Measurements from ENCODE around the gene HILPDA. TPM values are rescaled to one million over a fixed set of nuclear protein-coding genes. Genes with fewer than 3 reads are reported as not detected.

The HILPDA gene
- polyA plus RNA-seq, 3 donors: 17.2 to 24.2 (median 23.8) TPM

GRCh38 chr7:128424686-128425275 lies 30.9 kb upstream of the HILPDA start:
- no peak for DNase-seq

DNA sequence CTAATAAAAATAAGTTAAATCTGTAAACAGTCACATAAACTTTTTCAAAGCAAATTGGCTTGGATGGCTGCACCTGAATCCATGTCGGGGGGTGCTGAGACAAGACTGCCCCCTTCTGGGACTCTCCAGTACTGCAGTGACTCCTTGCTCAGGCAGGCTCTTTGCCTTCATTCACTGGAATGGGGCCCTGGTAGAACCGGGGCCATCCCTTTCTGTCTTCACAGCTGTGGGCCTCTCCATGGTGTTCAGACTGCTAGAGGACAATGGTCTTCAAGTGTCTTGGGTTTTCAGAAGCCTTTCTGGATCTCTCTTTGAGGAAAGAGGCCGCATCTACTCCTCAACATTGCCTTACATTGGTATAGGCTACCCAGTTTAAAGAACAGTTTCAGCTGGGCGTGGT lies 29.8 kb upstream of the HILPDA start:
- no peak for DNase-seq

DNA sequence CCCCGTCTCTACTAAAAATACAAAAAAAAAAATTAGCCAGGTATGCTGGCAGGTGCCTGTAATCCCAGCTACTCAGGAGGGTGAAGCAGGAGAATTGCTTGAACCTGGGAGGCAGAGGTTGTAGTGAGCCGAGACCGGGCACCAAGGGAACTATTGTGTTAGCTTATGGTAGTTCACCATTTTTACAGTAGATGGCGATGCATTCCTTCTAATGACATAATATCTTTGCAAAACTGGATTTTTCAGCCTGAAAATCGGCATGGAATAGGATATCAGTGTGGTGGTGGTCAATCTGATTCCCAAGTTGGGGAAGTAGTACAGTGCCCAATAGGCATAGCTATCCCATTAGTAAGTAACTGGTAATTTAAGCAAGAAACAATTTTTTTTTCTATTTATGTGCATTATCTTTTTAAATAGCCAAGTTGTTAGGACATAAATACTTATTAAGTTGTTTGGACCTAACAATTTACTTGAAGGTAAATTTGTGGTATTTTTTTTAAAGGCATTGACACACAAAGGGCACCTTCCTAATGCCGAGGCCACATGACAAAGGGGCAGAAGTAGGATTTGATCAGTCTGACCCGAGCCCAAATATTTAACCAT lies 28.3 kb upstream of the HILPDA start:
- DNase-seq: peak; percentile 51

GRCh38 chr7:128430207-128430606 lies 25.5 kb upstream of the HILPDA start:
- DNase-seq: no peak

DNA sequence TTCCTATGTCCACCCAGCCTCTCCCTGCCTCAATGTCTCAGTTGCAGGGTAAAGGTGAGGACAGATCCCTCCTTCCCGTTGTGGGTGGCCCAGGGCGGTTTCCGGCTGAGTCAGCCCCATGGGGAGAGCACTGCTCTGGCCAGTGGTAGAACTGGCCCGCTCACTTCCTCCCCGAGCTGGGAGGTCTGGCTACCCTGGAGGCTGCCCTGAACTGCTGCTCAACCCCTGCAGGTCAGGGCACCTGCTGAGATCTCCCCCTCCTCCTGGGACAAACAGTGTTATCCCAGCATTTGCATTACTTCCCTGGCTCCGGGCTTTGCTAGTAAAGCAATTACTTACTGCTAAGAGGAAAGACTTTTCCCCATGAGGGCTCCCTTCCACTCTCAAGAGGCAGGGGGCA lies 24.5 kb upstream of the HILPDA start:
- no peak for DNase-seq

DNA sequence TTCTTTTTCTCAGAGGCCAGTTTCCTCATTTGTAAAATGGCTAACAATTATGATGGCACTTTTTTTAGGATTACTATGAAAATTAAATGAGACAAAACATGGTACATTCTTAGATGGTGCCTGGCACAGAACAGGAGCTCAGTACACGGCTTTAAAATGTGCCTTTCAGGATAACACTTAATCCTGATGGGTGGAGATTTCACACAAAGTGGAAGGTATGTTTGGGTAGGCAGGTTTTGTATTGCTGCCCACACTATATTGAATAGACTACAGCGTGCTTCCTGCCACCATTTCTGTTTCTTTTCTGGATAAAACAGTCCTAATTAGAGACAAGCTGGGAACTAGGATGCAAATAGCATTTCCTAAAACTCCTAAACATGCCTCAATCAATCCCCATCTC lies 23.9 kb upstream of the HILPDA start:
- DNase-seq: no peak

DNA sequence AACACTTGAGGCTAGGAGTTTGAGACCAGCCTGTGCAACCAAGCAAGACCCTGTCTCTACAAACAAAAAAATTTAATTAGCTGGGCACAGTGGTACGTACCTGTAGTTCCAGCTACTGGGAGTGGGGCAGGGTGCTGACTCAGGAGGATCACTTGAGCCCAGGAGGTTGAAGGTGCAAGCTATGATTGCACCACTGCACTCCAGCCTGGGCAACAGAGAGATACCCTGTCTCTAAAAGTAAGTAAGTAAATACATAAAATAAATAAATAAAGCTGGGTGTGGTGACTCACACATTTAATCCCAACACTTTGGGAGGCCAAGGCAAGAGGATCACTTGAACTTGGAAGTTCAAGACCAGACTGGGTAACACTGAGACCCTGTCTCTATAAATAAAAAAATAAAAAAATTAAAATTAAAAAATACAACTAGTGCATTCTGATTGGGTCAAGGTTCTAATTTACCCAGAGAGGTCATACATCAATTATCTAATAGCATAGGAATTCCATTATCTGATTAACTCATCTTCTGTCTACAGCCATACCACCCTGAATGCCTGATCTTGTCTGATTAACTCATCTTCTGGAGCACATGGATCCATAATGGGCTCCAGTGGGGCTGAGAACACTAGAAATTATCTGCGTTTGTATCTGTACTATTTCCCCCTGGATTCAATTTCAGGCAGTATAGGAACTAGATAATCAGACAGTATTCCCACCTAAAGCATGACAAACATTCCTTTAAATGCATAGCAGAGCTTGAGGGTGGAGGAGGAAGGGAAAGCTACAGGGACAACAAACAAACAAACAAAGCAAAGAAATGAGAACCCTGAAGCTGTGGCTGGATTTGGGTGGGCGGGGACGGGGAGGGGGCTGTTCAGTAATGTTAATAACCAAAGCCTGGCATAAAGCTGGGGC lies 21.0 kb upstream of the HILPDA start:
- DNase-seq: no peak

DNA sequence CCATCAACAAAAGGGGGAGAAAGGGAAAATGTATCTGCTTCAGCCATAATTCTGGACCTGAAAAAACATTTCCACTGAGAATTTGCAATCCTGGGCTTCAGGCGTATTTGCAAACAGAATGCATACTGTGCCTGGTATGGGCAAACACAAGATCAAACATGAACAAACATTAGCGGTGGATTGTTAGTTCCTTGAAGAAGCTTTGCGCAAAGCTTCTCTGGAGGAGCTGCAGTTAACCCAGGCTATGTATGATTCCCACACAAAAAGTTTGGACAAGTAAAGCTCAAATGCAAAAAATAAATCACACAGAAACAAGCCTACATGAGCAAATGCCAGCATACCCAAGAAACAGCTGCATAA lies 20.4 kb upstream of the HILPDA start:
- no peak for DNase-seq

DNA sequence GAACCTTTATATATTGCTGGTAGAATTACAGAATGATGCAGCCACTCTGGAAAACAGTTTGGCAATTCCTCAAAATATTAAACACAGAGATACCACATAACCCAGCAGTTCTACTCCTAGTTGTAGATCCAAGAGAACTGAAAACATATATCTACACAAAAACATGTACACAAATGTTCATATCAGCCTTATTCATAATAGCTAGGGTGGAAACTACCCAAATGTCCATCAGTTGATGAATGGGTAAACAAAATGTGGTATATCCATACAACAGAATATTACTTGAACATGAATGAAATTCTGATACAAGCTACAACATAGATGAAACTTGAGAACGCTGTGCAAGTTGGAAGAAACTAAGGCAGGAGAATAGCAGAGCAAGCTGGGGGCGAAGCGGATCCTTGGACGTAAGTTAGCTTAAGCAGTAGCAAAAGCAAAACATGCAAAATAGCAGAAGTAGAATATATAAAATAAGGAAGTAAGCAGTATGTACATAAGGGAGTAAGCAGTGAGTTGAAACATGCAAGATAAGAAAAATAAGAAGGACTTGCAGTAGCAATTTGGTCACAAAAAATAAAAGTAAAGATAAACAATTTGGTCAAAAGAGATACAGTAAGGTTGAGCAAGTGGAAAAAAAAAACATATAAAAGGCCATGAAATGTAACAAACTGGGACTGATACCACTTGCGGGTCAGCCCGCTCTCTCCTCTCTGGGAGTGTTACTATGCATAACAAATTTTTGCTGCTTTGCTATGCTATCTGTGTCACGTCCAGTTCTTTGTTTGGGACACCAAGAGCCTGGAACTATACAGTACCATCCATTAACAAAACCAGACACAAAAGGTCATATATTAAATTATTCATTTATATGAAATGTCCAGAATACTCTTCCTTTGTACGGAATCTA lies 18.0 kb upstream of the HILPDA start:
- DNase-seq: no peak

GRCh38 chr7:128442356-128442755 lies 13.3 kb upstream of the HILPDA start:
- DNase-seq: no peak

GRCh38 chr7:128443831-128444600 lies 11.7 kb upstream of the HILPDA start:
- no peak for DNase-seq

- DNase-seq: no peak
Observed at GRCh38 chr7:128446306-128446705, 9.4 kb upstream of the HILPDA start.

- DNase-seq: no peak
Observed at GRCh38 chr7:128447941-128448564, 7.6 kb upstream of the HILPDA start.

DNA sequence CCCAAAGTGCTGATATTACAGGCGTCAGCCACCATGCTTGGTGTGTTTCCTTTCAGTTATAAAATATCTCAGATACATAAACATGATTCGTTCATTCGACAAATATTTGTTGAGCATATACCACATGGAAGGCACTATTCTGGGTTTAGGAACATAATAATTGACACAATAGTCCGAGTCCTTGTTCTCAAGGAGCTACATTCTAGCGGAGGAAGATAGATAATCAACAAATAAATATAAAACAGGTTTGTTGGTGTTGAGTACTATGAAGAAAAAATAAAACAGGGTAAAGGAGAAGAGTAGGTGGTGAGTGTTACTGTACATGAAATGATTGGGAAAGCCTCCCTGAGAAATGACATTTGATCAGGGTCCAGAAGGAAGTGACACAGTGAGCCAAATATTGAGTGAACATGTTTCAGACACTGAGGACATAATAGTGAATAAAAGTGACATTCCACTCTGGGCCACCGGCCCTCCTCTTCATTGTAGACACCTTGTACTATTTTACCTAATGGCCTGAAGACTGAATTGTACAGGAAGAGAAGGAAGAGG lies 6.9 kb upstream of the HILPDA start:
- DNase-seq: no peak

DNA sequence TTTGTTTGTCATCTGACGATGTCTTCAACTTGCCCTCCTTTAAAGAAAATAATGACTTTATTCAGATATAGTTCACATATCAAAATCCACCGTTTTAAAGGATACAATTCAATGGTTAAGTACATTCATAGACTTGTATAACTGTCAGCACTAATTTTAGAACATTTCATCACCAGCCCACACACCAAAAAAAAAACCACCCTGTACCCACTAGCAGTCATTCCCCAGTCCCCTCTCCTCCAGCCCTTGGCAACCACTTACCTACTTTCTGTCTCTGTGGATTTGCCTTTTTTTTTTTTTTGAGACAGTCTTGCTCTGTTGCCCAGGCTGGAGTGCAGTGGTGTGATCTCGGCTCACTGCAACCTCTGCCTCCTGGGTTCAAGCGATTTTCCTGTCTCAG lies 5.3 kb upstream of the HILPDA start:
- no peak for DNase-seq

GRCh38 chr7:128450913-128451312 lies 4.8 kb upstream of the HILPDA start:
- DNase-seq: no peak

DNA sequence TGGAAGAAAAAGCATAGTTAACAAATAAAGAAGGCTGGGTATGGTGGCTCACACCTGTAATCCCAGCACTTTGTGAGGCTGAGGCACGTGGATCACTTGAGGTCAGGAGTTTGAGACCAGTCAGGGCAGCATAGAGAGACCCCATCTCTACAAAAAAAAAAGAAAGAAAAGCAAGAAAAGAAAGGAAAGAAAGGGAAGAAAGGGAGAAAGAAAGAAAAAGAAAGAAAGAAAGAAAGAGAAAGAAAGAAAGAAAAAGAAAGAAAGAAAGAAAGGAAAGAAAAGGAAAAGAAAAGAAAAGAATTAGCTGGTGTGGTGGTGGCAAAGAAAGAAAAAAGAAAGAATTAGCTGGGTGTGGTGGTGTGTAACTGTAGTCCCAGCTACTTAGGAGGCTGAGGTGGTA lies 3.1 kb upstream of the HILPDA start:
- no peak for DNase-seq

GRCh38 chr7:128453836-128454804 lies 1.6 kb upstream of the HILPDA start:
- DNase-seq: peak; percentile 88
